ENCODE data around the gene GPX2. TPM values are rescaled to one million over a fixed set of nuclear protein-coding genes. Genes with fewer than 3 reads are reported as not detected.

The GPX2 gene
- total and polyA plus RNA-seq, 4 donors = 6.9 to 1,067 (median 325) TPM

DNA sequence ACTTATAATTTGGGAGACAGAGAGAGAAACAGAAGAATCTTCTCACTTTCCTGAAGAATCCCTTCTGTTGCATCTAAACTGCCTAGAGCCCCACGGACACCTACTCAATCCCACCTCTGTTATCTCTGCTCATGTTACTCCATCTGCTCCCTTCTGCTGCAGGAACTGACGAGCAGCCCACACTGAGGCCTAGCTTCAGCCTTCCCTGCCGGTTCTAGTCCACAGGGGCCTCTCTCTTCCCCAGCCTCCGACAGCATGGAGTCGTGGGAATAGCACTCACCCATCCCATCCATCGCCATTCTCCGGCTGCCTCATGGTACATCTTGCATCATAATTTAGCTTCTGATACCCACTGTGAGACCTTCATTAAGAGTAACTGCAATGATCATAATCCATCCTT, 25.6 kb upstream of the GPX2 start:
- Histone ChIP-seq H3K27me3 (ENCODE audit: control insufficient read depth in 4 of 4, insufficient read depth in 4 of 4, low read length in 3 of 4) (no peaks in the 10 kb centered on the region), H3K4me3 (ENCODE audit: low read depth in 1 of 3, low read length in 3 of 3) (no peak overlapping the region), H3K4me1 (ENCODE audit: control insufficient read depth in 4 of 4, insufficient read depth in 4 of 4, low read length in 3 of 4) (peaks cover 4 to 14% (median 13%) of the 10 kb centered on the region in 4 donors), H3K27ac (ENCODE audit: low read depth in 1 of 2, low read length in 2 of 2) (no peak overlapping the region), H3K9me3 (ENCODE audit: control insufficient read depth in 4 of 4, low read length in 3 of 4) (no peaks in the 10 kb centered on the region), H3K9ac (ENCODE audit: low read depth in 1 of 2, low read length in 2 of 2) (no peak overlapping the region), H3K36me3 (ENCODE audit: control insufficient read depth in 4 of 4, insufficient read depth in 3 of 4, low read depth in 1 of 4, low read length in 3 of 4) (peaks cover 0 to 2% (median 0%) of the 10 kb centered on the region in 4 donors)
- no peak for TF ChIP-seq FOXA1 (IDR thresholded peaks at IDR 0.05)
- TF ChIP-seq YY1 (IDR thresholded peaks at IDR 0.05) = no peak
- TF ChIP-seq, protein P1, sequence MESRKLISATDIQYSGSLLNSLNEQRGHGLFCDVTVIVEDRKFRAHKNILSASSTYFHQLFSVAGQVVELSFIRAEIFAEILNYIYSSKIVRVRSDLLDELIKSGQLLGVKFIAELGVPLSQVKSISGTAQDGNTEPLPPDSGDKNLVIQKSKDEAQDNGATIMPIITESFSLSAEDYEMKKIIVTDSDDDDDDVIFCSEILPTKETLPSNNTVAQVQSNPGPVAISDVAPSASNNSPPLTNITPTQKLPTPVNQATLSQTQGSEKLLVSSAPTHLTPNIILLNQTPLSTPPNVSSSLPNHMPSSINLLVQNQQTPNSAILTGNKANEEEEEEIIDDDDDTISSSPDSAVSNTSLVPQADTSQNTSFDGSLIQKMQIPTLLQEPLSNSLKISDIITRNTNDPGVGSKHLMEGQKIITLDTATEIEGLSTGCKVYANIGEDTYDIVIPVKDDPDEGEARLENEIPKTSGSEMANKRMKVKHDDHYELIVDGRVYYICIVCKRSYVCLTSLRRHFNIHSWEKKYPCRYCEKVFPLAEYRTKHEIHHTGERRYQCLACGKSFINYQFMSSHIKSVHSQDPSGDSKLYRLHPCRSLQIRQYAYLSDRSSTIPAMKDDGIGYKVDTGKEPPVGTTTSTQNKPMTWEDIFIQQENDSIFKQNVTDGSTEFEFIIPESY (IDR thresholded peaks at IDR 0.05) = no peak
- TF ChIP-seq TAF1 (conservative IDR thresholded peaks at IDR 0.05) = no peak
- no peak for TF ChIP-seq RAD21 (IDR thresholded peaks at IDR 0.05)
- TF ChIP-seq, protein P2, sequence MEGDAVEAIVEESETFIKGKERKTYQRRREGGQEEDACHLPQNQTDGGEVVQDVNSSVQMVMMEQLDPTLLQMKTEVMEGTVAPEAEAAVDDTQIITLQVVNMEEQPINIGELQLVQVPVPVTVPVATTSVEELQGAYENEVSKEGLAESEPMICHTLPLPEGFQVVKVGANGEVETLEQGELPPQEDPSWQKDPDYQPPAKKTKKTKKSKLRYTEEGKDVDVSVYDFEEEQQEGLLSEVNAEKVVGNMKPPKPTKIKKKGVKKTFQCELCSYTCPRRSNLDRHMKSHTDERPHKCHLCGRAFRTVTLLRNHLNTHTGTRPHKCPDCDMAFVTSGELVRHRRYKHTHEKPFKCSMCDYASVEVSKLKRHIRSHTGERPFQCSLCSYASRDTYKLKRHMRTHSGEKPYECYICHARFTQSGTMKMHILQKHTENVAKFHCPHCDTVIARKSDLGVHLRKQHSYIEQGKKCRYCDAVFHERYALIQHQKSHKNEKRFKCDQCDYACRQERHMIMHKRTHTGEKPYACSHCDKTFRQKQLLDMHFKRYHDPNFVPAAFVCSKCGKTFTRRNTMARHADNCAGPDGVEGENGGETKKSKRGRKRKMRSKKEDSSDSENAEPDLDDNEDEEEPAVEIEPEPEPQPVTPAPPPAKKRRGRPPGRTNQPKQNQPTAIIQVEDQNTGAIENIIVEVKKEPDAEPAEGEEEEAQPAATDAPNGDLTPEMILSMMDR (IDR thresholded peaks at IDR 0.05; ENCODE audit: low read depth, low read length, missing input control) = no peak
- TF ChIP-seq GABPA (IDR thresholded peaks at IDR 0.05 in 1 of 2, conservative IDR thresholded peaks at IDR 0.05 in 1 of 2) = no peak
- no peak for TF ChIP-seq HNF4A (conservative IDR thresholded peaks at IDR 0.05)
- no peak for TF ChIP-seq EGR1 (IDR thresholded peaks at IDR 0.05; ENCODE audit: low read depth in 2 of 2)
- TF ChIP-seq HNF4G (IDR thresholded peaks at IDR 0.05) = no peak
- TF ChIP-seq SP1 (IDR thresholded peaks at IDR 0.05) = no peak
- no peak for TF ChIP-seq FOXA2 (IDR thresholded peaks at IDR 0.05)
- no peak for TF ChIP-seq RXRA (IDR thresholded peaks at IDR 0.05)
- TF ChIP-seq, protein P3, sequence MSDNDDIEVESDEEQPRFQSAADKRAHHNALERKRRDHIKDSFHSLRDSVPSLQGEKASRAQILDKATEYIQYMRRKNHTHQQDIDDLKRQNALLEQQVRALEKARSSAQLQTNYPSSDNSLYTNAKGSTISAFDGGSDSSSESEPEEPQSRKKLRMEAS (IDR thresholded peaks at IDR 0.05) = no peak
- TF ChIP-seq, protein P4, sequence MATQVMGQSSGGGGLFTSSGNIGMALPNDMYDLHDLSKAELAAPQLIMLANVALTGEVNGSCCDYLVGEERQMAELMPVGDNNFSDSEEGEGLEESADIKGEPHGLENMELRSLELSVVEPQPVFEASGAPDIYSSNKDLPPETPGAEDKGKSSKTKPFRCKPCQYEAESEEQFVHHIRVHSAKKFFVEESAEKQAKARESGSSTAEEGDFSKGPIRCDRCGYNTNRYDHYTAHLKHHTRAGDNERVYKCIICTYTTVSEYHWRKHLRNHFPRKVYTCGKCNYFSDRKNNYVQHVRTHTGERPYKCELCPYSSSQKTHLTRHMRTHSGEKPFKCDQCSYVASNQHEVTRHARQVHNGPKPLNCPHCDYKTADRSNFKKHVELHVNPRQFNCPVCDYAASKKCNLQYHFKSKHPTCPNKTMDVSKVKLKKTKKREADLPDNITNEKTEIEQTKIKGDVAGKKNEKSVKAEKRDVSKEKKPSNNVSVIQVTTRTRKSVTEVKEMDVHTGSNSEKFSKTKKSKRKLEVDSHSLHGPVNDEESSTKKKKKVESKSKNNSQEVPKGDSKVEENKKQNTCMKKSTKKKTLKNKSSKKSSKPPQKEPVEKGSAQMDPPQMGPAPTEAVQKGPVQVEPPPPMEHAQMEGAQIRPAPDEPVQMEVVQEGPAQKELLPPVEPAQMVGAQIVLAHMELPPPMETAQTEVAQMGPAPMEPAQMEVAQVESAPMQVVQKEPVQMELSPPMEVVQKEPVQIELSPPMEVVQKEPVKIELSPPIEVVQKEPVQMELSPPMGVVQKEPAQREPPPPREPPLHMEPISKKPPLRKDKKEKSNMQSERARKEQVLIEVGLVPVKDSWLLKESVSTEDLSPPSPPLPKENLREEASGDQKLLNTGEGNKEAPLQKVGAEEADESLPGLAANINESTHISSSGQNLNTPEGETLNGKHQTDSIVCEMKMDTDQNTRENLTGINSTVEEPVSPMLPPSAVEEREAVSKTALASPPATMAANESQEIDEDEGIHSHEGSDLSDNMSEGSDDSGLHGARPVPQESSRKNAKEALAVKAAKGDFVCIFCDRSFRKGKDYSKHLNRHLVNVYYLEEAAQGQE (IDR thresholded peaks at IDR 0.05) = no peak
- no peak for DNase-seq (ENCODE audit: low spot score)
- WGBS = 95% methylated on average over 7 of the region's 7 CpGs

DNA sequence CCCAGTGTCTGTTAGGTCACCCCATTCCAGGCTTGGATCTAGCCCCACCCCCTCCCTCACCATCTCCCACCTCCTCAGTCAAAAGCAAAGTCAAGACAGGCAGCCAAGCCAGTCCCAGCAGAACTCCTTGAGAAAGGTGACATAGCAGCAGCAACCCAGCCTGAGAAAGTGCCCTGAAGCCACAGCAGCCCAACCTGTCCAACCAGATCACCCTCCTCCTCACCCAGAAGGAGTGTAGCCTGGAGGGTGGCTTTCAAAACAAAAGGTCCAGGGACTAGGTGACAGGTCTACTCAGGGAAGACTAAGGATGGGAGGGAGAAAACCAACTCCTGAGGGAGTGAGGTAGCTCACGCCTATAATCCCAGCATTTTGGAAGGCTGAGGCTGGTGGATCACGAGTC, 24.4 kb upstream of the GPX2 start:
- DNase-seq (ENCODE audit: low spot score) = no peak
- no peak overlapping the region for H3K27ac ChIP-seq (ENCODE audit: low read depth in 1 of 2, low read length in 2 of 2)
- WGBS = 97% methylated on average over 2 of the region's 2 CpGs

More for the DNA sequence above, 24.4 kb upstream of the GPX2 start:
- TF ChIP-seq EGR1 (IDR thresholded peaks at IDR 0.05; ENCODE audit: low read depth in 2 of 2) (no peak), SP1 (IDR thresholded peaks at IDR 0.05) (no peak), FOXA2 (IDR thresholded peaks at IDR 0.05) (no peak), HNF4G (IDR thresholded peaks at IDR 0.05) (no peak), FOXA1 (IDR thresholded peaks at IDR 0.05) (no peak), JUND (IDR thresholded peaks at IDR 0.05) (no peak), YY1 (IDR thresholded peaks at IDR 0.05) (no peak), TAF1 (conservative IDR thresholded peaks at IDR 0.05) (no peak)
- TF ChIP-seq, protein P4 (IDR thresholded peaks at IDR 0.05) = no peak
- TF ChIP-seq, protein P3 (IDR thresholded peaks at IDR 0.05) = no peak
- TF ChIP-seq, protein P5, sequence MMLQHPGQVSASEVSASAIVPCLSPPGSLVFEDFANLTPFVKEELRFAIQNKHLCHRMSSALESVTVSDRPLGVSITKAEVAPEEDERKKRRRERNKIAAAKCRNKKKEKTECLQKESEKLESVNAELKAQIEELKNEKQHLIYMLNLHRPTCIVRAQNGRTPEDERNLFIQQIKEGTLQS (IDR thresholded peaks at IDR 0.05) = no peak
- TF ChIP-seq, protein P1 (IDR thresholded peaks at IDR 0.05) = no peak
- Histone ChIP-seq H3K4me1 (ENCODE audit: control insufficient read depth in 4 of 4, insufficient read depth in 4 of 4, low read length in 3 of 4) (peaks cover 4 to 14% (median 9%) of the 10 kb centered on the region in 4 donors), H3K36me3 (ENCODE audit: control insufficient read depth in 4 of 4, insufficient read depth in 3 of 4, low read depth in 1 of 4, low read length in 3 of 4) (peaks cover 0 to 2% (median 0%) of the 10 kb centered on the region in 4 donors), H3K27me3 (ENCODE audit: control insufficient read depth in 4 of 4, insufficient read depth in 4 of 4, low read length in 3 of 4) (no peaks in the 10 kb centered on the region), H3K4me3 (ENCODE audit: low read depth in 1 of 3, low read length in 3 of 3) (no peak overlapping the region), H3K9me3 (ENCODE audit: control insufficient read depth in 4 of 4, low read length in 3 of 4) (no peaks in the 10 kb centered on the region), H3K9ac (ENCODE audit: low read depth in 1 of 2, low read length in 2 of 2) (no peak overlapping the region)
